ENCODE data around the gene PUS1. TPM values are rescaled to one million over a fixed set of nuclear protein-coding genes. Genes with fewer than 3 reads are reported as not detected.

The PUS1 gene
- total RNA-seq, 1 experiment from 2014 or later = 117 TPM

DNA sequence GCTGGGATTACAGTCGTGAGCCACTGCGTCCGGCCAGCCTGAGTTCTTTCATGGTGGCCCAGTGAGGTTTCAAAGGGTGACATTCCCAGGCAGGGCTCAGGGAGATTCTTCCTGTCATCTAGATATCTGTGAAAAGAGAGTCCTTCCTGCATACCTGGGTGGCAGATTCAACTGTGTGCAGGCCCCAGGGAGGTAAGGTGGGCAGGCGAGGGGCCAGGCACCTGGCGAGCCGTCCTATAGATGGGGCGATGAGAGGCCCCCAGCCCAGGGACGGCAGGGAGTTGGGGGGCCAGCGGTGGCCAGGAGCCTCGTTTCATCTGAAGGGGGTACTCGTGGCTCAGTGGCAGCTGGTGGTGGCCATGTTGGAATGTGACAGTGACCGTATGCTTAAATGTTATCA lies 13.6 kb downstream of the PUS1 start:
- H2AK5ac ChIP-seq (ENCODE audit: insufficient read length, low read length) = no peak overlapping the region
- H3K9me3 ChIP-seq (ENCODE audit: control insufficient read depth, low read depth, low read length) = no peaks in the 10 kb centered on the region
- no peak overlapping the region for H2BK12ac ChIP-seq (ENCODE audit: insufficient read length, low read depth, low read length)
- no peak overlapping the region for H3T11ph ChIP-seq (ENCODE audit: low read length)
- no peak overlapping the region for H3K18ac ChIP-seq (ENCODE audit: insufficient read length, low read depth, low read length)
- Mint-ChIP-seq H3K27me3 (ENCODE audit: low read depth) (peaks cover 1% of the 10 kb centered on the region; the same call in 1 of the 2 replicates), H3K27ac (no peak overlapping the region; a peak in 1 of 7 replicates), H3K4me1 (peaks cover 2 to 5% of the 10 kb centered on the region in 2 experiments), H3K9me3 (no peaks in the 10 kb centered on the region), H3K36me3 (ENCODE audit: insufficient read depth in 1 of 3, low read depth in 3 of 3) (peaks cover 46 to 80% (median 62%) of the 10 kb centered on the region in 3 experiments; a peak in 6 of 7 replicates), H3K4me3 (no peak overlapping the region)
- no peaks in the 10 kb centered on the region for H4K20me1 ChIP-seq (ENCODE audit: control insufficient read depth, insufficient read depth, insufficient read length)
- no peak overlapping the region for H2BK15ac ChIP-seq (ENCODE audit: low read depth, low read length)
- no peaks in the 10 kb centered on the region for H3K23me2 ChIP-seq (ENCODE audit: insufficient read length, low read depth, low read length, poor library complexity, severe bottlenecking)
- no peak overlapping the region for H3K14ac ChIP-seq (ENCODE audit: insufficient read depth, low read length)
- no peak overlapping the region for H3K27ac ChIP-seq (ENCODE audit: insufficient read length, low read depth, low read length)
- peaks cover 3% of the 10 kb centered on the region; the same call in 1 of the 2 replicates for H3K4me1 ChIP-seq (ENCODE audit: insufficient read depth, low read length)
- no peak overlapping the region for H2BK20ac ChIP-seq (ENCODE audit: low read depth, low read length, poor library complexity, severe bottlenecking)
- no peak overlapping the region for H2BK5ac ChIP-seq (ENCODE audit: insufficient read length, low read length)
- H4K91ac ChIP-seq (ENCODE audit: insufficient read length, low read depth, low read length) = no peak overlapping the region
- no peak overlapping the region for H3K56ac ChIP-seq (ENCODE audit: insufficient read length, low read depth, low read length)
- no peak overlapping the region for H3K4me2 ChIP-seq (ENCODE audit: insufficient read depth, insufficient read length, low read length)
- H4K5ac ChIP-seq (ENCODE audit: insufficient read length, low read depth, low read length) = no peak overlapping the region
- H3K9ac ChIP-seq (ENCODE audit: extremely low read depth, insufficient read length, low read length) = no peak overlapping the region
- no peak overlapping the region for H3K23ac ChIP-seq (ENCODE audit: insufficient read length, low read depth, low read length)
- no peaks in the 10 kb centered on the region for H3K27me3 ChIP-seq (ENCODE audit: insufficient read depth, low read length)
- TF ChIP-seq, protein P1, sequence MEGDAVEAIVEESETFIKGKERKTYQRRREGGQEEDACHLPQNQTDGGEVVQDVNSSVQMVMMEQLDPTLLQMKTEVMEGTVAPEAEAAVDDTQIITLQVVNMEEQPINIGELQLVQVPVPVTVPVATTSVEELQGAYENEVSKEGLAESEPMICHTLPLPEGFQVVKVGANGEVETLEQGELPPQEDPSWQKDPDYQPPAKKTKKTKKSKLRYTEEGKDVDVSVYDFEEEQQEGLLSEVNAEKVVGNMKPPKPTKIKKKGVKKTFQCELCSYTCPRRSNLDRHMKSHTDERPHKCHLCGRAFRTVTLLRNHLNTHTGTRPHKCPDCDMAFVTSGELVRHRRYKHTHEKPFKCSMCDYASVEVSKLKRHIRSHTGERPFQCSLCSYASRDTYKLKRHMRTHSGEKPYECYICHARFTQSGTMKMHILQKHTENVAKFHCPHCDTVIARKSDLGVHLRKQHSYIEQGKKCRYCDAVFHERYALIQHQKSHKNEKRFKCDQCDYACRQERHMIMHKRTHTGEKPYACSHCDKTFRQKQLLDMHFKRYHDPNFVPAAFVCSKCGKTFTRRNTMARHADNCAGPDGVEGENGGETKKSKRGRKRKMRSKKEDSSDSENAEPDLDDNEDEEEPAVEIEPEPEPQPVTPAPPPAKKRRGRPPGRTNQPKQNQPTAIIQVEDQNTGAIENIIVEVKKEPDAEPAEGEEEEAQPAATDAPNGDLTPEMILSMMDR (conservative IDR thresholded peaks at IDR 0.05) = no peak
- WGBS (ENCODE audit: extremely low coverage, insufficient read length, low lambda C conversion rate) = no CpG with 5 or more reads among the region's 12 CpGs
- DNase-seq = no peak
- no peak overlapping the region for H2AFZ ChIP-seq (ENCODE audit: low read length)
- H3K79me1 ChIP-seq (ENCODE audit: insufficient read depth, low read depth, low read length, poor library complexity, severe bottlenecking) = no peaks in the 10 kb centered on the region
- no peak overlapping the region for H3K4ac ChIP-seq (ENCODE audit: low read depth, low read length)
- H4K8ac ChIP-seq (replicated peaks; ENCODE audit: insufficient read length, low read depth, low read length) = no peak overlapping the region
- no peaks in the 10 kb centered on the region; the same call in 1 of the 2 replicates for H3K79me2 ChIP-seq (ENCODE audit: insufficient read depth, low read length)
- H2BK120ac ChIP-seq (ENCODE audit: low read depth, low read length, poor library complexity, severe bottlenecking) = no peak overlapping the region

Data from H9 (cell line).